K562 (cell line): Measurements from ENCODE around the gene TCTN3. TPM values are rescaled to one million over a fixed set of nuclear protein-coding genes. Genes with fewer than 3 reads are reported as not detected.

Experiments used
- HDAC8 ChIP-seq: fragments of 450-650 bp; IDR thresholded peaks from 2 replicates; pipeline ENCODE4 v1.6.1; 2016; ENCODE audit warnings: mild to moderate bottlenecking, missing genetic modification characterization, moderate library complexity, missing compliant biosample characterization
- MAZ ChIP-seq, 2 experiments: fragments of 450-650 bp in 1 of 2; sonication (generic) in 1 of 2; formaldehyde crosslinking; IDR thresholded peaks in 1 of 2; conservative IDR thresholded peaks in 1 of 2; 2 replicates each; pipeline versions ENCODE4 v1.4.0 to v1.5.0; 2020; ENCODE audit warnings: mild to moderate bottlenecking in 1 of 2, missing genetic modification reagents in 1 of 2
- RFX7 ChIP-seq: fragments of 250-450 bp; sonication (Bioruptor Pico); IDR thresholded peaks from 2 replicates; pipeline ENCODE4 v1.5.1; 2021; ENCODE audit warnings: mild to moderate bottlenecking
- WHSC1 ChIP-seq: IDR thresholded peaks from one replicate; pipeline ENCODE4 v1.6.1; 2012; ENCODE audit warnings: low read length, control low read depth, inconsistent platforms
- ZZZ3 ChIP-seq: fragments of 450-650 bp; IDR thresholded peaks from 2 replicates; pipeline ENCODE4 v1.6.1; 2016; ENCODE audit warnings: antibody characterized with exemption, mild to moderate bottlenecking, moderate library complexity
- polyA plus RNA-seq, 8 experiments: library from polyadenylated mRNA; depleted of rRNA in 4 of 8; stranded (reverse) in 5 of 8; unstranded in 3 of 8; fragments of >200 nt; fragmentation: Nextera tagmentation in 2 of 8; fragmentation: Illumina TruSeq in 1 of 8; extraction: Ambion mirVana in 2 of 8; extraction: Trizol in 1 of 8; gene quantifications; 2 replicates each; pipeline versions ENCODE4 v1.2.1 to v1.2.3, GENCODE V29; 2011 to 2014; ENCODE audit warnings: inconsistent platforms in 1 of 8, missing spikeins in 1 of 8
- total RNA-seq, 7 experiments: library from RNA; depleted of rRNA in 6 of 7; stranded (reverse); fragments of >200 nt in 6 of 7; fragmentation: Illumina TruSeq in 2 of 7; extraction: Trizol in 2 of 7; gene quantifications; 2 replicates each; pipeline versions ENCODE4 v1.2.1 to v1.2.3, GENCODE V29; 2011 to 2021; ENCODE audit warnings: low replicate concordance in 1 of 7
- TF ChIP-seq, protein P1 (sequence below): fragments of 450-650 bp; IDR thresholded peaks from 2 replicates; pipeline ENCODE4 v1.6.1; 2016; ENCODE audit warnings: low read depth
- TF ChIP-seq, protein P2 (sequence below), 2 experiments: fragments of 450-650 bp; IDR thresholded peaks; 2 replicates each; pipeline ENCODE4 v1.6.1; 2018; ENCODE audit warnings: mild to moderate bottlenecking in 2 of 2, low read depth in 1 of 2; ENCODE audit not compliant: partially characterized antibody in 2 of 2
- TF ChIP-seq, protein P3 (sequence below): fragments of 450-650 bp; IDR thresholded peaks from 2 replicates; pipeline ENCODE4 v1.7.1; 2018; ENCODE audit warnings: mild to moderate bottlenecking, low read depth; ENCODE audit not compliant: partially characterized antibody
- TF ChIP-seq, protein P4 (sequence below): fragments of 450-650 bp; formaldehyde crosslinking; conservative IDR thresholded peaks from 2 replicates; pipeline ENCODE4 v1.4.0; 2022; ENCODE audit warnings: mild to moderate bottlenecking, missing genetic modification characterization

TCTN3 gene
- total and polyA plus RNA-seq, 9 of the 15 experiments (the other 6 are each of a cell fraction or from before 2014, with no cell fraction given) = 10.4 to 25.8 (median 16.3) TPM

DNA sequence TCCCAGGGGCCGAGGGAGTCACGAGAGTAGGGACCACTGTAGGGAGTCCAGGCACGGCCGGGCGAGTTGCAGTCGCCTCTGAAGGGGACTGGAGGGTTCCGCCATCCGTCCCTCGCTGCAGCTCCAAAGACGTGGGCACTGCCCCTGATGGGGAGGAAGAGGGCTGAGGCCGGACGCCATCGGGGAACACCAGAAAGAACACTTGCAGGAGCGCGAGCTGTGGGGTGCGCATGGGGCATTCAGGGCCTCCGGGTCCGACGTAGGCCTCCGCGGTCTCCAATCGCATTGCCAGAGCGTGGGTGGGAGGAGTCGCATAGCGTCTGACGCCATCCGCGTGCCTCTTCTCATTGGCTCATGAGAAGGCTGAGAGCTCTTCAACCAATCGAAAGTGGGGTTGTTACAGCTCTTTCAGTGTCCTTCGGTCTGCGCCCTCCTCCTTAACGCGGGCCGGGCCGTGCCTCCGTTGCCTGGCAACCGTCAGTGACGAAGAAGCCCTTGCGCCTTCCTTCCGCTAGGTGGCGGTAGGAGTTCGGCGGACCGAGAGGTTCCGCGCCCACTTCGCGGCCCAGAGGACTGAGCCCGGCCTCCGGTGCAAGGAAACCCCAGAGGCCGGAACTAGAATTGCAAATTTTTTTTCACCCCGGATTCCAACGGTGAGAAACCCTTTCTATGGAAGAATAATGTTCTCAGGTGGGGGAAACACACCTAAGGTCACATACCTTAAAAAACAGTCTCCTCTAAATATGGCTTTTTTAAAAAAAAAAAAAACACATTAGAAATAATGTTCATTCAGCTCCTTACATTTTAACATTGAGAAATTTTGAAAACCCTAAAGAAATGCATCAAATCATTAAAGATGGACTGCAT lies at the start of gene TCTN3 (continued):
- TF ChIP-seq, protein P1, sequence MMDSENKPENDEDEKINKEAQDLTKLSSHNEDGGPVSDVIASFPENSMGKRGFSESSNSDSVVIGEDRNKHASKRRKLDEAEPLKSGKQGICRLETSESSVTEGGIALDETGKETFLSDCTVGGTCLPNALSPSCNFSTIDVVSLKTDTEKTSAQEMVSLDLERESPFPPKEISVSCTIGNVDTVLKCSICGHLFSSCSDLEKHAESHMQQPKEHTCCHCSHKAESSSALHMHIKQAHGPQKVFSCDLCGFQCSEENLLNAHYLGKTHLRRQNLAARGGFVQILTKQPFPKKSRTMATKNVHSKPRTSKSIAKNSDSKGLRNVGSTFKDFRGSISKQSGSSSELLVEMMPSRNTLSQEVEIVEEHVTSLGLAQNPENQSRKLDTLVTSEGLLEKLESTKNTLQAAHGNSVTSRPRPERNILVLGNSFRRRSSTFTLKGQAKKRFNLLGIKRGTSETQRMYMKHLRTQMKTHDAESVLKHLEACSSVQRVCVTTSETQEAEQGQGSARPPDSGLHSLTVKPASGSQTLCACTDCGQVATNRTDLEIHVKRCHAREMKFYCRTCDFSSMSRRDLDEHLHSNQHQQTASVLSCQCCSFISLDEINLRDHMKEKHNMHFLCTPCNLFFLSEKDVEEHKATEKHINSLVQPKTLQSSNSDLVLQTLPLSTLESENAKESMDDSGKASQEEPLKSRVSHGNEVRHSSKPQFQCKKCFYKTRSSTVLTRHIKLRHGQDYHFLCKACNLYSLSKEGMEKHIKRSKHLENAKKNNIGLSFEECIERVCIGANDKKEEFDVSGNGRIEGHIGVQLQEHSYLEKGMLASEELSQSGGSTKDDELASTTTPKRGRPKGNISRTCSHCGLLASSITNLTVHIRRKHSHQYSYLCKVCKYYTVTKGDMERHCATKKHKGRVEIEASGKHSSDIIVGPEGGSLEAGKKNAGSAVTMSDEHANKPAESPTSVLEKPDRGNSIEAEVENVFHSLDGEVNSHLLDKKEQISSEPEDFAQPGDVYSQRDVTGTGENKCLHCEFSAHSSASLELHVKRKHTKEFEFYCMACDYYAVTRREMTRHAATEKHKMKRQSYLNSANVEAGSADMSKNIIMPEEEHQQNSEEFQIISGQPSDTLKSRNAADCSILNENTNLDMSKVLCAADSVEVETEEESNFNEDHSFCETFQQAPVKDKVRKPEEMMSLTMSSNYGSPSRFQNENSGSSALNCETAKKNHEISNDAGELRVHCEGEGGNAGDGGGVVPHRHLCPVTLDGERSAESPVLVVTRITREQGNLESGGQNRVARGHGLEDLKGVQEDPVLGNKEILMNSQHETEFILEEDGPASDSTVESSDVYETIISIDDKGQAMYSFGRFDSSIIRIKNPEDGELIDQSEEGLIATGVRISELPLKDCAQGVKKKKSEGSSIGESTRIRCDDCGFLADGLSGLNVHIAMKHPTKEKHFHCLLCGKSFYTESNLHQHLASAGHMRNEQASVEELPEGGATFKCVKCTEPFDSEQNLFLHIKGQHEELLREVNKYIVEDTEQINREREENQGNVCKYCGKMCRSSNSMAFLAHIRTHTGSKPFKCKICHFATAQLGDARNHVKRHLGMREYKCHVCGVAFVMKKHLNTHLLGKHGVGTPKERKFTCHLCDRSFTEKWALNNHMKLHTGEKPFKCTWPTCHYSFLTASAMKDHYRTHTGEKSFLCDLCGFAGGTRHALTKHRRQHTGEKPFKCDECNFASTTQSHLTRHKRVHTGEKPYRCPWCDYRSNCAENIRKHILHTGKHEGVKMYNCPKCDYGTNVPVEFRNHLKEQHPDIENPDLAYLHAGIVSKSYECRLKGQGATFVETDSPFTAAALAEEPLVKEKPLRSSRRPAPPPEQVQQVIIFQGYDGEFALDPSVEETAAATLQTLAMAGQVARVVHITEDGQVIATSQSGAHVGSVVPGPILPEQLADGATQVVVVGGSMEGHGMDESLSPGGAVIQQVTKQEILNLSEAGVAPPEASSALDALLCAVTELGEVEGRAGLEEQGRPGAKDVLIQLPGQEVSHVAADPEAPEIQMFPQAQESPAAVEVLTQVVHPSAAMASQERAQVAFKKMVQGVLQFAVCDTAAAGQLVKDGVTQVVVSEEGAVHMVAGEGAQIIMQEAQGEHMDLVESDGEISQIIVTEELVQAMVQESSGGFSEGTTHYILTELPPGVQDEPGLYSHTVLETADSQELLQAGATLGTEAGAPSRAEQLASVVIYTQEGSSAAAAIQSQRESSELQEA = no peak
- peak; percentile 42 to 87; a peak in 2 of 4 replicates for TF ChIP-seq MAZ (CRISPR knock-in tag; conservative IDR thresholded peaks at IDR 0.05 in 1 of 2, IDR thresholded peaks at IDR 0.05 in 1 of 2)
- no peak for TF ChIP-seq WHSC1
- TF ChIP-seq RFX7 (CRISPR knock-in tag) = no peak
- TF ChIP-seq, protein P2, sequence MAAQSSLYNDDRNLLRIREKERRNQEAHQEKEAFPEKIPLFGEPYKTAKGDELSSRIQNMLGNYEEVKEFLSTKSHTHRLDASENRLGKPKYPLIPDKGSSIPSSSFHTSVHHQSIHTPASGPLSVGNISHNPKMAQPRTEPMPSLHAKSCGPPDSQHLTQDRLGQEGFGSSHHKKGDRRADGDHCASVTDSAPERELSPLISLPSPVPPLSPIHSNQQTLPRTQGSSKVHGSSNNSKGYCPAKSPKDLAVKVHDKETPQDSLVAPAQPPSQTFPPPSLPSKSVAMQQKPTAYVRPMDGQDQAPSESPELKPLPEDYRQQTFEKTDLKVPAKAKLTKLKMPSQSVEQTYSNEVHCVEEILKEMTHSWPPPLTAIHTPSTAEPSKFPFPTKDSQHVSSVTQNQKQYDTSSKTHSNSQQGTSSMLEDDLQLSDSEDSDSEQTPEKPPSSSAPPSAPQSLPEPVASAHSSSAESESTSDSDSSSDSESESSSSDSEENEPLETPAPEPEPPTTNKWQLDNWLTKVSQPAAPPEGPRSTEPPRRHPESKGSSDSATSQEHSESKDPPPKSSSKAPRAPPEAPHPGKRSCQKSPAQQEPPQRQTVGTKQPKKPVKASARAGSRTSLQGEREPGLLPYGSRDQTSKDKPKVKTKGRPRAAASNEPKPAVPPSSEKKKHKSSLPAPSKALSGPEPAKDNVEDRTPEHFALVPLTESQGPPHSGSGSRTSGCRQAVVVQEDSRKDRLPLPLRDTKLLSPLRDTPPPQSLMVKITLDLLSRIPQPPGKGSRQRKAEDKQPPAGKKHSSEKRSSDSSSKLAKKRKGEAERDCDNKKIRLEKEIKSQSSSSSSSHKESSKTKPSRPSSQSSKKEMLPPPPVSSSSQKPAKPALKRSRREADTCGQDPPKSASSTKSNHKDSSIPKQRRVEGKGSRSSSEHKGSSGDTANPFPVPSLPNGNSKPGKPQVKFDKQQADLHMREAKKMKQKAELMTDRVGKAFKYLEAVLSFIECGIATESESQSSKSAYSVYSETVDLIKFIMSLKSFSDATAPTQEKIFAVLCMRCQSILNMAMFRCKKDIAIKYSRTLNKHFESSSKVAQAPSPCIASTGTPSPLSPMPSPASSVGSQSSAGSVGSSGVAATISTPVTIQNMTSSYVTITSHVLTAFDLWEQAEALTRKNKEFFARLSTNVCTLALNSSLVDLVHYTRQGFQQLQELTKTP (IDR thresholded peaks at IDR 0.05; ENCODE audit: low read depth in 1 of 2, partially characterized antibody in 2 of 2) = no peak
- TF ChIP-seq ZZZ3 = no peak
- TF ChIP-seq, protein P3, sequence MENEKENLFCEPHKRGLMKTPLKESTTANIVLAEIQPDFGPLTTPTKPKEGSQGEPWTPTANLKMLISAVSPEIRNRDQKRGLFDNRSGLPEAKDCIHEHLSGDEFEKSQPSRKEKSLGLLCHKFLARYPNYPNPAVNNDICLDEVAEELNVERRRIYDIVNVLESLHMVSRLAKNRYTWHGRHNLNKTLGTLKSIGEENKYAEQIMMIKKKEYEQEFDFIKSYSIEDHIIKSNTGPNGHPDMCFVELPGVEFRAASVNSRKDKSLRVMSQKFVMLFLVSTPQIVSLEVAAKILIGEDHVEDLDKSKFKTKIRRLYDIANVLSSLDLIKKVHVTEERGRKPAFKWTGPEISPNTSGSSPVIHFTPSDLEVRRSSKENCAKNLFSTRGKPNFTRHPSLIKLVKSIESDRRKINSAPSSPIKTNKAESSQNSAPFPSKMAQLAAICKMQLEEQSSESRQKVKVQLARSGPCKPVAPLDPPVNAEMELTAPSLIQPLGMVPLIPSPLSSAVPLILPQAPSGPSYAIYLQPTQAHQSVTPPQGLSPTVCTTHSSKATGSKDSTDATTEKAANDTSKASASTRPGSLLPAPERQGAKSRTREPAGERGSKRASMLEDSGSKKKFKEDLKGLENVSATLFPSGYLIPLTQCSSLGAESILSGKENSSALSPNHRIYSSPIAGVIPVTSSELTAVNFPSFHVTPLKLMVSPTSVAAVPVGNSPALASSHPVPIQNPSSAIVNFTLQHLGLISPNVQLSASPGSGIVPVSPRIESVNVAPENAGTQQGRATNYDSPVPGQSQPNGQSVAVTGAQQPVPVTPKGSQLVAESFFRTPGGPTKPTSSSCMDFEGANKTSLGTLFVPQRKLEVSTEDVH = peak; percentile 19
- TF ChIP-seq, protein P4, sequence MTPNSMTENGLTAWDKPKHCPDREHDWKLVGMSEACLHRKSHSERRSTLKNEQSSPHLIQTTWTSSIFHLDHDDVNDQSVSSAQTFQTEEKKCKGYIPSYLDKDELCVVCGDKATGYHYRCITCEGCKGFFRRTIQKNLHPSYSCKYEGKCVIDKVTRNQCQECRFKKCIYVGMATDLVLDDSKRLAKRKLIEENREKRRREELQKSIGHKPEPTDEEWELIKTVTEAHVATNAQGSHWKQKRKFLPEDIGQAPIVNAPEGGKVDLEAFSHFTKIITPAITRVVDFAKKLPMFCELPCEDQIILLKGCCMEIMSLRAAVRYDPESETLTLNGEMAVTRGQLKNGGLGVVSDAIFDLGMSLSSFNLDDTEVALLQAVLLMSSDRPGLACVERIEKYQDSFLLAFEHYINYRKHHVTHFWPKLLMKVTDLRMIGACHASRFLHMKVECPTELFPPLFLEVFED = no peak
- no peak for TF ChIP-seq HDAC8 (tag)
